Caco-2 (cell line): ENCODE data around the gene NGF. TPM values are rescaled to one million over a fixed set of nuclear protein-coding genes. Genes with fewer than 3 reads are reported as not detected.
"Not testable (repeated sequence)": the region's sequence is repeated elsewhere in the genome, so short reads cannot be mapped to it uniquely, and the experiment has no call there.

Experiments used
- Bru-seq: library from RNA; stranded (reverse); fragments of 400-500 nt; gene quantifications from one replicate; lab custom pipeline; 2021; lab: Mats Ljungman, UMichigan
- BruChase-seq, 2 experiments: library from RNA; stranded (reverse); fragments of 400-500 nt; gene quantifications; one replicate each; lab custom pipeline; 2021; lab: Mats Ljungman, UMichigan
- BruUV-seq: library from RNA; stranded (reverse); fragments of 400-500 nt; replicated peaks from 2 replicates; lab custom pipeline; 2021; lab: Mats Ljungman, UMichigan
- CTCF ChIA-PET: fragments of 300-600 bp; sonication (Branson Sonifier 250); formaldehyde crosslinking; loops from one replicate; lab custom pipeline; 2022; ENCODE audit warnings: antibody characterized with exemption; lab: Charles Lee
- POLR2A ChIA-PET: fragments of 300-600 bp; sonication (Branson Sonifier 250); formaldehyde crosslinking; loops from one replicate; lab custom pipeline; 2022; ENCODE audit warnings: antibody characterized with exemption; lab: Charles Lee
- DNase-seq, 2 experiments: peaks; one replicate each; pipeline versions ENCODE4 v3.0.0 to v3.0.0-alpha.2; 2020 to 2022
- H3K27me3 ChIP-seq: replicated peaks from 2 replicates; pipeline ENCODE4 v1.6.0; 2011; ENCODE audit warnings: low read length; ENCODE audit not compliant: control insufficient read depth, insufficient read depth
- H3K36me3 ChIP-seq: 2 replicates; pipeline ENCODE4 v1.5.1; 2011; ENCODE audit warnings: low read length; ENCODE audit not compliant: control insufficient read depth, insufficient read depth
- H3K4me1 ChIP-seq: fragments of 250-450 bp; sonication (Bioruptor Pico); 2 replicates; pipeline ENCODE4 v1.5.1; 2020; ENCODE audit warnings: mild to moderate bottlenecking
- H3K4me3 ChIP-seq: 2 replicates; pipeline ENCODE4 v1.5.1; 2011; ENCODE audit warnings: low read depth, mild to moderate bottlenecking, control low read depth, low read length
- H3K9me3 ChIP-seq: fragments of 250-450 bp; sonication (Bioruptor Pico); 2 replicates; pipeline ENCODE4 v1.5.1; 2020; ENCODE audit warnings: mild to moderate bottlenecking, moderate library complexity
- H3K27ac Mint-ChIP-seq: one replicate; pipeline ENCODE4 v1.8.0; 2022; ENCODE audit warnings: mixed read lengths; ENCODE audit not compliant: unreplicated experiment
- H3K27me3 Mint-ChIP-seq: one replicate; pipeline ENCODE4 v1.8.0; 2022; ENCODE audit warnings: mixed read lengths; ENCODE audit not compliant: insufficient read depth, unreplicated experiment
- H3K36me3 Mint-ChIP-seq: one replicate; pipeline ENCODE4 v1.8.0; 2022; ENCODE audit warnings: mild to moderate bottlenecking, mixed read lengths; ENCODE audit not compliant: insufficient read depth, unreplicated experiment
- H3K4me1 Mint-ChIP-seq: one replicate; pipeline ENCODE4 v1.8.0; 2022; ENCODE audit warnings: low read depth, mixed read lengths; ENCODE audit not compliant: unreplicated experiment
- H3K4me3 Mint-ChIP-seq: one replicate; pipeline ENCODE4 v1.8.0; 2022; ENCODE audit warnings: mild to moderate bottlenecking, moderate library complexity, mixed read lengths; ENCODE audit not compliant: unreplicated experiment
- H3K9me3 Mint-ChIP-seq: one replicate; pipeline ENCODE4 v1.8.0; 2022; ENCODE audit warnings: mixed read lengths; ENCODE audit not compliant: unreplicated experiment
- intact Hi-C: fragments of 100-400 bp; cut with micrococcal nuclease; formaldehyde crosslinking; loops from one replicate; pipeline ENCODE4 v1.10.0; 2022; ENCODE audit not compliant: unreplicated experiment
- long read RNA-seq: library from polyadenylated mRNA; stranded (forward); transcript quantifications from one replicate; pipeline ENCODE4 v2.0.0, GENCODE V29; 2022
- total RNA-seq: library from RNA; stranded (reverse); gene quantifications from 2 replicates; pipeline ENCODE4 v1.2.3, GENCODE V29; 2022
- TF ChIP-seq, protein P1 (sequence below), 2 experiments: fragments of 200-600 bp in 1 of 2; IDR thresholded peaks; 1 replicate in 1 of 2; 2 replicates in 1 of 2; pipeline versions ENCODE4 v1.5.1 to v1.8.0; 2011 to 2022; ENCODE audit warnings: antibody characterized with exemption in 1 of 2, control low read depth in 1 of 2, inconsistent platforms in 1 of 2, low read depth in 1 of 2, low read length in 1 of 2, mild to moderate bottlenecking in 1 of 2, moderate library complexity in 1 of 2; ENCODE audit not compliant: insufficient read depth in 1 of 2, severe bottlenecking in 1 of 2, unreplicated experiment in 1 of 2

Gene NGF
- total RNA-seq (not detected in 2 replicates), Bru-seq, nascent RNA (percentile 6 among the genes with signal in this experiment), BruChase-seq, experiment 1, labeled RNA remaining after a 2-hour chase (not detected), BruChase-seq, experiment 2, labeled RNA remaining after a 6-hour chase (not detected)
- long read RNA-seq = 0 reads

DNA sequence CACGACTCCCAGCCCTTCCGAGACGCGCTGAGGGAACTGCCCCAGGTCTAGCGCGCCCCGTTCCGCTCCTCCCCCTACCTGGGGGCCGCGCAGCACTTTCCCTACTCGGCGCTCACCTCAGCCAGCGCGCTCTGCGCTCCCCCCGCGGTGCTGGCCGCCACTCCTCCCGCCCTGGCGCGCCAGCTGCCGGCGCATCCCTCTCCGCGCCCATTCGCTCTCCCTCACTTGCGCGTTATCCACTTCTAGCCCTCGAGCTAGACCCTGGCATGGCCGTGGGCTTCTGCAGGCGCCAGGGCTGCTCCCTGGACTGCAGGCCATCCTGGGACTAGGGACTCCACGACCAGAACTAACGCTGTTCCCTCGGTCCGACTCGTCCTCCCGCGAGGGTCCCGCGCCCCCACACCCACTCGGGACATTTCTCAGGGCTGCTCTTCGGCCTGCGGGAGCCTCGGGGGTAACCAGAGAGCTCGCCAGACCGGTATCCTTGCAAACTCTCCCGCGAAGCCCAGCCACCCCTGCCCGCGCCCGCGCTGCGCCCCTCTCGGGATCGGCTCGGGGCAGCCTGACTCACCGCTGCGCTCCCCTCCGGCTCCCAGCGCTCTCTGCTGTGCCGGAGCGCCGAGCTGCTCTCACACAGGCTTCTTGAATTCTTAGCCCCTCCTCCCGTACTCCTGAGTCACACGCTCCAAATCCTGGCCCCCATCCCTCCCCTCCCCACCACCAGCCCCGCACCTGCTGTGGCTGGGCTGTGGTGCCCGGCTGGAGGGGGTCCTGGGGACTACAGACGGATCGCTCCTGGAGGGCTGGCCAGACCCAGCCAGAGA lies at the start of gene NGF:
TSS of gene NGF (minus strand) at position 617 of the 824 bp plus-strand sequence. CDS start 51,454 bp downstream, outside the sequence.
- Histone ChIP-seq H3K27me3 (no peaks in the 10 kb centered on the region), H3K4me1 (no peaks in the 10 kb centered on the region), H3K36me3 (no peaks in the 10 kb centered on the region), H3K4me3 (no peak within 1 kb of the TSS), H3K9me3 (no peaks in the 10 kb centered on the region)
- Mint-ChIP-seq H3K27ac (no peak within 1 kb of the TSS), H3K36me3 (no peaks in the 10 kb centered on the region), H3K4me1 (peaks cover 7% of the 10 kb centered on the region), H3K27me3 (no peaks in the 10 kb centered on the region), H3K9me3 (no peaks in the 10 kb centered on the region), H3K4me3 (no peak within 1 kb of the TSS)
- BruUV-seq = no TSS peak
- intact Hi-C loops = no loop called here
- TF ChIP-seq, protein P1, sequence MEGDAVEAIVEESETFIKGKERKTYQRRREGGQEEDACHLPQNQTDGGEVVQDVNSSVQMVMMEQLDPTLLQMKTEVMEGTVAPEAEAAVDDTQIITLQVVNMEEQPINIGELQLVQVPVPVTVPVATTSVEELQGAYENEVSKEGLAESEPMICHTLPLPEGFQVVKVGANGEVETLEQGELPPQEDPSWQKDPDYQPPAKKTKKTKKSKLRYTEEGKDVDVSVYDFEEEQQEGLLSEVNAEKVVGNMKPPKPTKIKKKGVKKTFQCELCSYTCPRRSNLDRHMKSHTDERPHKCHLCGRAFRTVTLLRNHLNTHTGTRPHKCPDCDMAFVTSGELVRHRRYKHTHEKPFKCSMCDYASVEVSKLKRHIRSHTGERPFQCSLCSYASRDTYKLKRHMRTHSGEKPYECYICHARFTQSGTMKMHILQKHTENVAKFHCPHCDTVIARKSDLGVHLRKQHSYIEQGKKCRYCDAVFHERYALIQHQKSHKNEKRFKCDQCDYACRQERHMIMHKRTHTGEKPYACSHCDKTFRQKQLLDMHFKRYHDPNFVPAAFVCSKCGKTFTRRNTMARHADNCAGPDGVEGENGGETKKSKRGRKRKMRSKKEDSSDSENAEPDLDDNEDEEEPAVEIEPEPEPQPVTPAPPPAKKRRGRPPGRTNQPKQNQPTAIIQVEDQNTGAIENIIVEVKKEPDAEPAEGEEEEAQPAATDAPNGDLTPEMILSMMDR (IDR thresholded peaks at IDR 0.05; ENCODE audit: insufficient read depth in 1 of 2, low read depth in 1 of 2, low read length in 1 of 2, severe bottlenecking in 1 of 2, unreplicated experiment in 1 of 2) = no peak
- no peak for DNase-seq
- ChIA-PET CTCF (no interaction called here), POLR2A (no interaction called here)

DNA sequence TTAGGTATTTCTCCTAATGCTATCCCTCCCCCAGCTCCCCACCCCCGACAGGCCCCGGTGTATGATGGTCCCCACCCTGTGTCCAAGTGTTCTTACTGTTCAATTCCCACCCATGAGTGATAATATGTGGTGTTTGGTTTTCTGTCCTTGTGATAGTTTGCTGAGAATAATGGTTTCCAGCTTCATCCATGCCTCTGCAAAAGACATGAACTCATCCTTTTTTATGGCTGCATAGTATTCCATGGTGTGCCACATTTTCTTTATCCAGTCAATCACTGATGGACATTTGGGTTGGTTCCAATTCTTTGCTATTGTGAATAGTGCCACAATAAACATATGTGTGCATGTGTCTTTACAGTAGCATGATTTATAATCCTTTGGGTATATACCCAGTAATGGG lies 45.4 kb upstream of the NGF start:
- H3K27ac Mint-ChIP-seq, H3K36me3 Mint-ChIP-seq, H3K36me3 ChIP-seq, intact Hi-C loops, H3K4me3 ChIP-seq, H3K4me3 Mint-ChIP-seq, BruUV-seq, H3K4me1 Mint-ChIP-seq, H3K9me3 ChIP-seq, H3K27me3 ChIP-seq, DNase-seq, H3K4me1 ChIP-seq, H3K27me3 Mint-ChIP-seq, POLR2A ChIA-PET, CTCF ChIA-PET: not testable (repeated sequence)
- peaks cover 18% of the 10 kb centered on the region for H3K9me3 Mint-ChIP-seq

DNA sequence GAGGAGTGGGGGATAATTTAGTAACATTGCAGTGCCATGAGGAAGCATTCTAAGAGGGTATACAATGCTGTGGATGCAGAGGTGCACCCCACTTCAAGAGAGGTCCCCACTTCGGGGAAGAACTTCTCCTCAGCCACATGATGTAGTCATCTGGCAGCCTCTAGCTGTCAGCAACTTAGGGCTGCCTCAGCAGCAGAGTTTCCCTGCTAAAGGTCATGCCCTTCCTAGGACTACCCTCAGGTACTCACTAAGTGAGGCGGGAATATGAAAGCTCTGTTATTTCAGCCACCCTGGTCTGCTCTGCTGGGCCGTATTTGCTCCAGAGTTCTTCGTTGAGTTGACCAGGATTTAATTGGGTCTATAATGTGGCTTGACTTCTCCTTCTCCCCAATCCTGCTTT lies 41.9 kb upstream of the NGF start:
- no peaks in the 10 kb centered on the region for H3K27me3 Mint-ChIP-seq
- Histone ChIP-seq H3K36me3 (no peaks in the 10 kb centered on the region), H3K4me3 (no peak overlapping the region), H3K27me3 (no peaks in the 10 kb centered on the region), H3K9me3 (no peaks in the 10 kb centered on the region), H3K4me1 (no peaks in the 10 kb centered on the region)
- H3K4me3 Mint-ChIP-seq = no peak overlapping the region
- H3K9me3 Mint-ChIP-seq = no peaks in the 10 kb centered on the region
- CTCF ChIA-PET = no interaction called here
- BruUV-seq = no TSS peak
- TF ChIP-seq, protein P1 (IDR thresholded peaks at IDR 0.05; ENCODE audit: insufficient read depth in 1 of 2, low read depth in 1 of 2, low read length in 1 of 2, severe bottlenecking in 1 of 2, unreplicated experiment in 1 of 2) = no peak
- POLR2A ChIA-PET = no interaction called here
- DNase-seq = no peak
- H3K27ac Mint-ChIP-seq = no peak overlapping the region
- intact Hi-C loops = no loop called here
- H3K36me3 Mint-ChIP-seq = no peaks in the 10 kb centered on the region
- no peaks in the 10 kb centered on the region for H3K4me1 Mint-ChIP-seq
